ENCODE measurements around the gene ASIC4. TPM values are rescaled to one million over a fixed set of nuclear protein-coding genes. Genes with fewer than 3 reads are reported as not detected.

Gene ASIC4
- total RNA-seq, 1 donor from 2014 or later = not detected

- DNase-seq (ENCODE audit: low read depth) = peak; percentile 98
Measured at GRCh38 chr2:219498280-219499057, 15.8 kb upstream of the ASIC4 start, which contains the start of gene GMPPA. GMPPA (plus strand) TSS chr2:219498891; CDS start chr2:219499976, 1,085 bp downstream.

- DNase-seq (ENCODE audit: low read depth) = no peak
Measured at GRCh38 chr2:219499058-219499307, 15.3 kb upstream of the ASIC4 start.

DNA sequence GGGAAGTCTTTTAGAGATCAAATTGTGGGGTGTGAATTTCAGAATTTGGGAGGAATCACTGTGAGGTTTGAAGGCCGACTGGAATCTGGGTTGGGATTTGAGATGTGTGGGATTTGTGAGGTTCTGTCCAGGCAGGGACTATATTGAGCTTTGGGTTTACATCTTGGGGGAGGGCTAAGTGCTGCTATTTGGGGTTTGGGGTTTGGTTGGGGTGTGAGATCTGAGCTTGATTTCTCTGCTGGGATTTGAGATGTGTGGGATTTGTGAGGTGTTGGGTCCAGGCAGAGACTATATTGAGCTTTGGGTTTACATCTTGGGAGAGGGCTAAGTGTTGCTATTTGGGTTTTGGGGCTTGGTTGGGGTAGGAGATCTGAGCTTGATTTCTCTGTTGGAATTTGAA is 14.7 kb upstream of the ASIC4 start:
- DNase-seq (ENCODE audit: low read depth) = no peak

DNA sequence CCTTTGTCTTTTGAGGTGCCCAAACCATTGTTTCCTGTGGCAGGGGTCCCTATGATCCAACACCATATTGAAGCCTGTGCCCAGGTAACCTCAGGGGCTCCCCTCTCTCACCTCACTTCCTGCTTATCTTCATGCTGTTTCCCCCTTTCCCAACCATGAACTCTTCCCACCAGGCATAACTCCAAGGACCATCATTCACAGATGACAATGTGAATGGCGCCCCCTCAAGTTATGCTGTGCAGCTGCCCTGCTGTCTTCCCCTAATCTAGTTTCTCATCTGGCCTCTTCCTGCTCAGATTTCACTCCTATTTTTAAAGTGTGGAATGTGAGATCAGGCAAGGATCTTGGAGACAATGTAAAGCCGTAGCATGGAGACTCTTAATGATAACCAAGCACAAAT is 14.1 kb upstream of the ASIC4 start:
- DNase-seq (ENCODE audit: low read depth) = no peak

DNA sequence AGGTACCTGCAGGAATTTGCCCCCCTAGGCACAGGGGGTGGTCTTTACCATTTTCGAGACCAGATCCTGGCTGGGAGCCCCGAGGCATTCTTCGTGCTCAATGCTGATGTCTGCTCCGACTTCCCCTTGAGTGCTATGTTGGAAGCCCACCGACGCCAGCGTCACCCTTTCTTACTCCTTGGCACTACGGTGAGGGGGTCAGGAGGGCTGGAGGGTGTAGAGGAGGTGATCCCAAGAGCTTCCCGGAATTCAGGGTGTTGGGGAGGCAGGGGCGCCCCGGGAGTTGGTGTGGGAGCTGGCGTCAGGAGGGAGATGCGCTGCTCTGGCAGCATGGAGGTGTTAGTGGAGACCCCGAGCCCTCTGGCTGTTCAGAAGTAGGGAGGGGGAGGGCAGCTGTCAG is 12.4 kb upstream of the ASIC4 start:
- no peak for DNase-seq (ENCODE audit: low read depth)

GRCh38 chr2:219502618-219503017 is 11.7 kb upstream of the ASIC4 start:
- no peak for DNase-seq (ENCODE audit: low read depth)

- DNase-seq (ENCODE audit: low read depth) = no peak
Measured at GRCh38 chr2:219505585-219505984, 8.7 kb upstream of the ASIC4 start.

GRCh38 chr2:219506153-219506801 is 8.0 kb upstream of the ASIC4 start:
- no peak for DNase-seq (ENCODE audit: low read depth)

- DNase-seq (ENCODE audit: low read depth) = peak; percentile 31
Measured at GRCh38 chr2:219506802-219507526, 7.3 kb upstream of the ASIC4 start.

GRCh38 chr2:219507581-219508443 is 6.5 kb upstream of the ASIC4 start:
- DNase-seq (ENCODE audit: low read depth) = no peak

DNA sequence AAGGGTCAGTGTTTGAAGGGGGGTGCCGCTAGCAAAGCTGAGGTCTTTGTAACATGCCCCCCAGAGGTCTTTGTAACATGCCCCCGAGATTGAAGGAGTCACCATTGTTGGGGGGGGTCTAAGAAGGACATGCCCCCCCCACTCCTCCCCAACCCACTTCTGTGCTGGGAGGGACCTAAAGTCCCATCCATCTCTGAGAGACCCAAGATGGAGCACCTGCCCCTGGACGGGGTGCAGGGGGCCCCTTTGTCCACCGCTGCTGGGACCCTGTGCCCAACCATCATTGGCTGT is 5.9 kb upstream of the ASIC4 start:
- DNase-seq (ENCODE audit: low read depth) = no peak

GRCh38 chr2:219508971-219509779 is 5.1 kb upstream of the ASIC4 start:
- DNase-seq (ENCODE audit: low read depth) = no peak

- DNase-seq (ENCODE audit: low read depth) = peak; percentile 29
Measured at GRCh38 chr2:219509780-219510511, 4.3 kb upstream of the ASIC4 start.

GRCh38 chr2:219510512-219511135 is 3.7 kb upstream of the ASIC4 start:
- DNase-seq (ENCODE audit: low read depth) = no peak

DNA sequence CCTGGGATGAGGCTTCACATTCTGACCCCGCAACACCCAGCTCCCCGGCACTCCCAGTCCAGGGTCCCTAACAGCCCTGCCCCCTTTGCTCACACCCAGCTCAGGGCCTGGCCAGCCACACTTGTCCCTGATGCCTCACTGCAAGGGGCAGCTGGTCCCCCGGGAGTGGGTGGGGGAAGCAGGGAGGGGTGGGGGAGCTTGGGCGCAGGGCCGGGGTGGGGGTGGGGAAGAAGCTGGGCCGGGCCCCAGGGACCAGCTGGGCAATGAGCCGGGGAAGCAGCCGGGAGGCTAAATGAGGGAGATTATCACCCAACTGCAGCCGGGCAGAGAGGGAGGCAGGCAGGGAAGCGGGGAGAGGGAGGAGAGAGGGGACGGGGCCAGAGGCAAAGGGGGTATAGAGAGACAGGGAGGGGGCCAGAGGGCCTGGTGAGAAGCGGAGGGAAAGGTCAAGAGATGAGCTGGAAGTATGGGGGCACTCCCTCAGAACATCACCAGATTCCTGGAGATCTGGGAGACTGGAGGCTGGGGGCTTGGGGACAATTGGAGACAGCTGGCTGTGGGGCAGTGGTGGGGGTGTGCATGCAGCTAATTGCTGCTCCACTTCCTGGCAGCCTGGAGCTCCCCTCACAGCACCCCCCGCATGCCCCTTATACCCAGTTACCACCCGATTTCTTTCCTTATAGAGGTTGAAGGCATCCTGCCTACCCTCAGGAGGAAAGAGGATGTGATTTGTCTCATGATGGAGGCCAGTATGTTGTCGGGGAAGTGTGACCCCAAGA is 2.5 kb upstream of the ASIC4 start:
- no peak for DNase-seq (ENCODE audit: low read depth)

- DNase-seq (ENCODE audit: low read depth) = no peak
Measured at GRCh38 chr2:219512524-219513216, 1.6 kb upstream of the ASIC4 start.

GRCh38 chr2:219513787-219514186 is 495 bp upstream of the ASIC4 start:
- DNase-seq (ENCODE audit: low read depth) = no peak

GRCh38 chr2:219514836-219515235 is 554 bp downstream of the ASIC4 start:
- no peak for DNase-seq (ENCODE audit: low read depth)
